GM12878 (cell line): ENCODE measurements around the gene ZNF775. TPM values are rescaled to one million over a fixed set of nuclear protein-coding genes. Genes with fewer than 3 reads are reported as not detected.

Experiments used
- ATF2 ChIP-seq: IDR thresholded peaks from 2 replicates; pipeline ENCODE4 v1.6.1; 2012; ENCODE audit warnings: low read length, inconsistent platforms
- BCL11A ChIP-seq: IDR thresholded peaks from 2 replicates; pipeline ENCODE4 v1.6.1; 2011; ENCODE audit warnings: low read depth, low read length
- E2F4 ChIP-seq: IDR thresholded peaks from 2 replicates; pipeline ENCODE4 v1.6.1; 2012; ENCODE audit warnings: low read depth, low read length, improper control_type of control experiment
- E4F1 ChIP-seq: fragments of 450-650 bp; IDR thresholded peaks from 2 replicates; pipeline ENCODE4 v1.6.1; 2018; ENCODE audit warnings: borderline replicate concordance, mild to moderate bottlenecking; ENCODE audit not compliant: partially characterized antibody
- EED ChIP-seq: sonication (generic); IDR thresholded peaks from 2 replicates; pipeline ENCODE4 v1.6.1; 2016; ENCODE audit warnings: antibody characterized with exemption, low read depth
- FOXM1 ChIP-seq: IDR thresholded peaks from 2 replicates; pipeline ENCODE4 v1.6.1; 2012; ENCODE audit warnings: low read depth, mild to moderate bottlenecking, inconsistent platforms, low read length, moderate library complexity
- IKZF2 ChIP-seq, 2 experiments: fragments of 450-650 bp; IDR thresholded peaks; 2 replicates each; pipeline ENCODE4 v1.6.1; 2017; ENCODE audit warnings: mild to moderate bottlenecking in 2 of 2, moderate library complexity in 2 of 2
- JUNB ChIP-seq: IDR thresholded peaks from 2 replicates; pipeline ENCODE4 v1.6.1; 2016; ENCODE audit warnings: antibody characterized with exemption, mild to moderate bottlenecking
- KAT2A ChIP-seq: conservative IDR thresholded peaks from 2 replicates; pipeline ENCODE4 v1.6.1; 2011; ENCODE audit warnings: low read depth, low read length; ENCODE audit not compliant: control insufficient read depth
- LARP7 ChIP-seq: fragments of 450-650 bp; IDR thresholded peaks from 2 replicates; pipeline ENCODE4 v1.6.1; 2017; ENCODE audit warnings: mild to moderate bottlenecking
- MEF2A ChIP-seq: IDR thresholded peaks from 2 replicates; pipeline ENCODE4 v1.6.1; 2011; ENCODE audit warnings: low read depth, mild to moderate bottlenecking, low read length, moderate library complexity; ENCODE audit not compliant: insufficient read depth
- NFIC ChIP-seq: IDR thresholded peaks from 2 replicates; pipeline ENCODE4 v1.6.1; 2012; ENCODE audit warnings: low read depth, mild to moderate bottlenecking, inconsistent platforms, low read length, moderate library complexity
- NR2F1 ChIP-seq: fragments of 450-650 bp; conservative IDR thresholded peaks from 2 replicates; pipeline ENCODE4 v1.6.1; 2017; ENCODE audit warnings: mild to moderate bottlenecking
- RAD21 ChIP-seq: IDR thresholded peaks from 2 replicates; pipeline ENCODE4 v1.6.1; 2011; ENCODE audit warnings: mild to moderate bottlenecking, low read depth, low read length, moderate library complexity; ENCODE audit not compliant: insufficient read depth
- ZNF207 ChIP-seq: fragments of 450-650 bp; IDR thresholded peaks from 2 replicates; pipeline ENCODE4 v1.6.1; 2014; ENCODE audit warnings: antibody characterized with exemption, mild to moderate bottlenecking, borderline replicate concordance
- polyA plus RNA-seq, 11 experiments: library from polyadenylated mRNA; depleted of rRNA in 4 of 11; unstranded in 6 of 11; stranded (reverse) in 5 of 11; fragments of >200 nt; fragmentation: Nextera tagmentation in 4 of 11; fragmentation: Illumina TruSeq in 1 of 11; extraction: Ambion mirVana in 4 of 11; extraction: Trizol in 1 of 11; gene quantifications; 1 replicate in 1 of 11; 2 replicates in 10 of 11; pipeline versions ENCODE4 v1.2.1 to v1.2.3, GENCODE V29; 2011 to 2016; ENCODE audit warnings: inconsistent platforms in 2 of 11, missing spikeins in 2 of 11, low read depth in 1 of 11
- total RNA-seq, 4 experiments: library from RNA; depleted of rRNA in 3 of 4; stranded (reverse); fragments of >200 nt in 3 of 4; fragmentation: Illumina TruSeq in 1 of 4; extraction: Trizol in 1 of 4; gene quantifications; 2 replicates each; pipeline versions ENCODE4 v1.2.1 to v1.2.3, GENCODE V29; 2013 to 2021

ZNF775 gene
- total and polyA plus RNA-seq, 10 of the 15 experiments (the other 5 are each of a cell fraction or from before 2014, with no cell fraction given): 0.05 to 14.3 (median 2.1) TPM

- TF ChIP-seq ATF2 (peak; percentile 32; the same call in 1 of the 2 replicates), KAT2A (no peak), BCL11A (0 out of 2 replicates have a peak, but pooled peaks have one; percentile 20), EED (no peak), ZNF207 (no peak), FOXM1 (peak; percentile 23; the same call in 1 of the 2 replicates), LARP7 (no peak), NFIC (peak; percentile 41; the same call in 1 of the 2 replicates), IKZF2 (IDR thresholded peaks at IDR 0.05) (peak; percentile 40 to 59), E2F4 (no peak), RAD21 (no peak), MEF2A (0 out of 2 replicates have a peak, but pooled peaks have one; percentile 20), NR2F1 (no peak), JUNB (peak; percentile 78), E4F1 (no peak)
These were observed 60.8 kb downstream of the ZNF775 start (continued) for GRCh38 chr7:150439967-150440366.
